Upper lobe of left lung (tissue), 6 donors: ENCODE measurements around the gene SNRPA. TPM values are rescaled to one million over a fixed set of nuclear protein-coding genes. Genes with fewer than 3 reads are reported as not detected.
"Not testable (repeated sequence)": the region's sequence is repeated elsewhere in the genome, so short reads cannot be mapped to it uniquely, and the experiment has no call there.

ENCODE experiments used
- ATAC-seq, 2 donors: fragments of 200-7000 bp; cut with Tn5 transposase; one replicate each; pipeline ENCODE4 v1.9.1; 2022; ENCODE audit warnings: mild to moderate bottlenecking in 2 of 2, moderate library complexity in 2 of 2; ENCODE audit not compliant: low FRiP score in 2 of 2
- DNase-seq, 2 donors: peaks; one replicate each; pipeline ENCODE4 v3.0.0-alpha.2; 2019 to 2020
- H3K27ac ChIP-seq, 4 donors: fragments of 200-600 bp; sonication (generic); one replicate each; pipeline ENCODE4 v1.5.1; 2016 to 2019
- H3K27me3 ChIP-seq, 4 donors: fragments of 200-600 bp; sonication (generic); one replicate each; pipeline ENCODE4 v1.5.1; 2017 to 2019
- H3K36me3 ChIP-seq, 4 donors: fragments of 200-600 bp; sonication (generic); one replicate each; pipeline ENCODE4 v1.5.1; 2016 to 2019
- H3K4me1 ChIP-seq, 4 donors: fragments of 200-600 bp; sonication (generic); one replicate each; pipeline ENCODE4 v1.5.1; 2018 to 2019
- H3K4me3 ChIP-seq, 4 donors: fragments of 200-600 bp; sonication (generic); one replicate each; pipeline ENCODE4 v1.5.1; 2017 to 2019; ENCODE audit warnings: mild to moderate bottlenecking in 2 of 4, moderate library complexity in 1 of 4
- H3K9me3 ChIP-seq, 4 donors: fragments of 200-600 bp; sonication (generic); one replicate each; pipeline ENCODE4 v1.5.1; 2018 to 2019
- EP300 ChIP-seq, 4 donors: sonication (generic); formaldehyde crosslinking; IDR thresholded peaks; one replicate each; pipeline ENCODE4 v1.5.1; 2017; ENCODE audit warnings: antibody characterized with exemption in 4 of 4, control low read depth in 2 of 4
- POLR2A ChIP-seq, 4 donors: fragments of 450-650 bp; IDR thresholded peaks; one replicate each; pipeline ENCODE4 v1.5.1; 2016 to 2017; ENCODE audit warnings: antibody characterized with exemption in 4 of 4, mild to moderate bottlenecking in 2 of 4
- POLR2AphosphoS5 ChIP-seq, 2 donors: sonication (generic); formaldehyde crosslinking; IDR thresholded peaks; one replicate each; pipeline ENCODE4 v1.5.1; 2017; ENCODE audit warnings: antibody characterized with exemption in 2 of 2
- WGBS, 2 donors: methylation state at CpG; one replicate each; pipeline ENCODE4 v1.1.5; 2017 to 2018; 5-methylcytosine and 5-hydroxymethylcytosine counted together
- total RNA-seq, 6 donors: library from RNA; depleted of rRNA in 4 of 6; stranded (reverse); fragments of >200 nt in 4 of 6; gene quantifications; one replicate each; pipeline versions ENCODE4 v1.1.0 to v1.2.1, GENCODE V29; 2016 to 2021
- TF ChIP-seq, protein P1 (sequence below), 6 experiments: fragments of 450-650 bp in 4 of 6; fragments of 200-600 bp in 2 of 6; sonication (generic) in 2 of 6; IDR thresholded peaks; one replicate each; pipeline ENCODE4 v1.5.1; 2016 to 2019; ENCODE audit warnings: antibody characterized with exemption in 6 of 6
- donor health status: DM: no; HTN: no; CAD: no; lungs with moderate emphysema.
- donor health status: DM: no; HTN: yes; CAD: no; lungs with severe emphysema.

Gene SNRPA
- total RNA-seq, 6 donors from 2014 or later = 32.4 to 90.1 (median 55.3) TPM

- peaks cover 14 to 41% (median 31%) of the 10 kb centered on the region in 4 donors for H3K36me3 ChIP-seq
- peak in 1 of 4 donors; percentile 22 for TF ChIP-seq POLR2A (IDR thresholded peaks at IDR 0.05)
- TF ChIP-seq, protein P1, sequence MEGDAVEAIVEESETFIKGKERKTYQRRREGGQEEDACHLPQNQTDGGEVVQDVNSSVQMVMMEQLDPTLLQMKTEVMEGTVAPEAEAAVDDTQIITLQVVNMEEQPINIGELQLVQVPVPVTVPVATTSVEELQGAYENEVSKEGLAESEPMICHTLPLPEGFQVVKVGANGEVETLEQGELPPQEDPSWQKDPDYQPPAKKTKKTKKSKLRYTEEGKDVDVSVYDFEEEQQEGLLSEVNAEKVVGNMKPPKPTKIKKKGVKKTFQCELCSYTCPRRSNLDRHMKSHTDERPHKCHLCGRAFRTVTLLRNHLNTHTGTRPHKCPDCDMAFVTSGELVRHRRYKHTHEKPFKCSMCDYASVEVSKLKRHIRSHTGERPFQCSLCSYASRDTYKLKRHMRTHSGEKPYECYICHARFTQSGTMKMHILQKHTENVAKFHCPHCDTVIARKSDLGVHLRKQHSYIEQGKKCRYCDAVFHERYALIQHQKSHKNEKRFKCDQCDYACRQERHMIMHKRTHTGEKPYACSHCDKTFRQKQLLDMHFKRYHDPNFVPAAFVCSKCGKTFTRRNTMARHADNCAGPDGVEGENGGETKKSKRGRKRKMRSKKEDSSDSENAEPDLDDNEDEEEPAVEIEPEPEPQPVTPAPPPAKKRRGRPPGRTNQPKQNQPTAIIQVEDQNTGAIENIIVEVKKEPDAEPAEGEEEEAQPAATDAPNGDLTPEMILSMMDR (IDR thresholded peaks at IDR 0.05) = no peak
- no peaks in the 10 kb centered on the region for H3K27me3 ChIP-seq
- no peak for ATAC-seq
- peak overlapping the region in 2 of 4 donors; percentile 49 to 56 for H3K4me3 ChIP-seq
- H3K9me3 ChIP-seq = no peaks in the 10 kb centered on the region
- H3K4me1 ChIP-seq = peaks cover 77 to 85% (median 79%) of the 10 kb centered on the region in 4 donors
- 89 to 94% methylated on average over 26 to 39 of the region's 39 CpGs for WGBS, 2 donors
- peak overlapping the region; percentile 76 to 82 (median 80) for H3K27ac ChIP-seq
- DNase-seq = peak in 1 of 2 donors; percentile 70
These were observed 58.5 kb downstream of the SNRPA start for GRCh38 chr19:40809358-40810086.

DNA sequence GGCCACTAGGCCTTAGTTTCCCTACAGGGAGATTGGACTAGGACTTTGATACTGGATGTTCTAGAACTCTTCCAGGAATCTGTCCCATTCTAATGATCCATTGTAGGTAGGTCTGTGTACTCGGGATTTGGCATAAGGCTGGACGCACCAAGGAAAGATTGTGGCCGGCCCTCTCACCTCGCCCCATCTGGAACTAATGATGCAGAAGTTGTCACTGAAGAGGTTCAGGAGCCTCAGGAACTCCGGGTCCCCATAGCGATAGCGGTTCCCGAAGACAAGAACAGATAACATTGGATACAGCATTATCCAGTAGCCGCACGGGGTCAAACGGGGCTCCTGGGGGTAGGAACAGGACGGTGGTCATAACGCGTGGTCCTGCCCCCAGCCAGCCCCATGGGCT is 59.2 kb downstream of the SNRPA start:
- H3K4me3 ChIP-seq = peak overlapping the region in 3 of 4 donors; percentile 41 to 56 (median 49)
- 65 to 77% methylated on average over 8 of the region's 14 CpGs for WGBS, 2 donors
- H3K4me1 ChIP-seq = peaks cover 71 to 78% (median 73%) of the 10 kb centered on the region in 4 donors
- DNase-seq (no peak), ATAC-seq (no peak)
- no peaks in the 10 kb centered on the region for H3K27me3 ChIP-seq
- H3K36me3 ChIP-seq = peaks cover 14 to 35% (median 28%) of the 10 kb centered on the region in 4 donors
- H3K9me3 ChIP-seq = no peaks in the 10 kb centered on the region
- peak overlapping the region; percentile 76 to 82 (median 80) for H3K27ac ChIP-seq
- TF ChIP-seq EP300 (IDR thresholded peaks at IDR 0.05) (no peak), POLR2AphosphoS5 (IDR thresholded peaks at IDR 0.05) (no peak), POLR2A (IDR thresholded peaks at IDR 0.05) (no peak)
- TF ChIP-seq, protein P1 (IDR thresholded peaks at IDR 0.05) = no peak

DNA sequence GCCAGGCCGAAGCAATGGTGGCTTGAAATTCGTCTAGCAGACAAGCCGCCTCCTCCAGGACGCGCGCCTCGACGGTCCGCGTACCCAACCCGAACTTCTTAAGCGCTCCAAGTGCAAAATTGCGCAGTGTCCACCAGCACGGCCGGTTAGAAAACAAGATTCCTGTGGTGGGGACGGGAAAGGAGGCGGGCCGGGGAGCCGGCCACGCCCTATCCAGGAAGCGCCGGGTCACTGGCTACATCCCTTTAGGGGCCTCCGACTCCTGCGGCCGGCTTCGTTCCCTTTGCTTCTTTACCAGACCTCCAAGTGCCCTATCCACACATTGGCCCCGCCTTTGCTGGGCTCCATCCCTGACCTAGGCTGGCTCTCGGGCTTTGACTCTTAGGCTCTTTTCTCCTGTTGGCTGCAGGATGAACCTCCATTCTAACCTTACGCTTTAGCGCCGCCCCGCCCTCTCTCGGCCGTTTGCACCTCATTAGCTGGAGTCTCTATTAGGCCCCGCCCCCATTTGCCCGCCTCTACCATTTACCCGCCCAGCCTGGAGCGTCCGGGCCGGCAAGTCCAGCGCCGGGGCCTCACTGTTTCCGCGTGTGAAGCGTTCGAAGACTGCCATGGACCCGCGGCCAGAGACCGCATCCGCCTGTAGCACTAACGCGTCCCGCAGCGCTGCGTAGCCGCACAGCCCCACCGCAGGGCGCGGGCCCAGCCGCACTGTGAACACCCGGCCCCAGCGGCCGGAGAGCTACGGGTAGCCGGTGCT is 59.8 kb downstream of the SNRPA start:
- 0 to 1% methylated on average over 18 to 23 of the region's 65 CpGs for WGBS, 2 donors
- ATAC-seq (peak; percentile 94 to 95), DNase-seq (peak; percentile 84 to 94)
- peaks cover 64 to 72% (median 66%) of the 10 kb centered on the region in 4 donors for H3K4me1 ChIP-seq
- TF ChIP-seq POLR2AphosphoS5 (IDR thresholded peaks at IDR 0.05) = peak; percentile 22 to 47
- TF ChIP-seq POLR2A (IDR thresholded peaks at IDR 0.05) = peak in 1 of 4 donors; percentile 49
- TF ChIP-seq, protein P1 (IDR thresholded peaks at IDR 0.05) = peak in 2 of 6 experiments; percentile 19 to 23
- H3K27ac ChIP-seq = peak overlapping the region; percentile 76 to 82 (median 80)
- peaks cover 14 to 30% (median 26%) of the 10 kb centered on the region in 4 donors for H3K36me3 ChIP-seq
- not testable (repeated sequence) for H3K27me3 ChIP-seq, H3K9me3 ChIP-seq
- peak overlapping the region; percentile 25 to 56 (median 45) for H3K4me3 ChIP-seq

- no peaks in the 10 kb centered on the region for H3K9me3 ChIP-seq
- peak overlapping the region in 3 of 4 donors; percentile 41 to 56 (median 49) for H3K4me3 ChIP-seq
- ATAC-seq (no peak), DNase-seq (peak in 1 of 2 donors; percentile 76)
- peak overlapping the region; percentile 76 to 82 (median 80) for H3K27ac ChIP-seq
- H3K4me1 ChIP-seq = peaks cover 55 to 63% (median 57%) of the 10 kb centered on the region in 4 donors
- peaks cover 14 to 30% (median 24%) of the 10 kb centered on the region in 4 donors for H3K36me3 ChIP-seq
- no peaks in the 10 kb centered on the region for H3K27me3 ChIP-seq
- 25 to 34% methylated on average over 28 to 35 of the region's 35 CpGs for WGBS, 2 donors
- TF ChIP-seq, protein P1 (IDR thresholded peaks at IDR 0.05) = no peak
- TF ChIP-seq POLR2A (IDR thresholded peaks at IDR 0.05) (no peak), POLR2AphosphoS5 (IDR thresholded peaks at IDR 0.05) (no peak), EP300 (IDR thresholded peaks at IDR 0.05) (no peak)
These were observed 60.7 kb downstream of the SNRPA start for GRCh38 chr19:40811478-40812341.

DNA sequence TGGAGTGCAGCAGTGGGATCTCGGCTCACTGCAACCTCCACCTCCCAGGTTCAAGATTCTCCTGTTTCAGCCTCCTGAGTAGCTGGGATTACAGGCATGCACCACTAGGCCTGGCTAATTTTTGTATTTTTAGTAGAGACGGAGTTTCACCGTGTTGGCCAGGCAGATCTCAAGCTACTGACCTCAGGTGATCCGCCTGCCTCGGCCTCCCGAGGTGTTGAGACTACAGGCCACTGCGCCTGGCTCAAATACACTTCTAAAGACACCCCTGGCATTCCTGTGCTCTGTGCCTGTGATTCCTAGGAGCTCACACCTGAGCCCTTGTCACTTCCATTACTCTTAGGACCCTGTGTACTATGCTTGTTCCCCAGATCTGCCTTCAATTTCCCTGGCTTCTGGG is 61.6 kb downstream of the SNRPA start:
- DNase-seq, ATAC-seq, H3K9me3 ChIP-seq, H3K27me3 ChIP-seq, H3K4me3 ChIP-seq: not testable (repeated sequence)
- Histone ChIP-seq H3K27ac (peak overlapping the region in 1 of 4 donors; percentile 40), H3K36me3 (peaks cover 13 to 22% (median 18%) of the 10 kb centered on the region in 4 donors), H3K4me1 (peaks cover 47 to 54% (median 49%) of the 10 kb centered on the region in 4 donors)
- 85 to 86% methylated on average over 3 to 7 of the region's 7 CpGs for whole genome bisulfite sequencing, 2 donors
